Right cardiac atrium (tissue), 5 donors: Measurements from ENCODE around the gene CNTN1. TPM values are rescaled to one million over a fixed set of nuclear protein-coding genes. Genes with fewer than 3 reads are reported as not detected.

Experiments used
- ATAC-seq, 2 donors: fragments of 200-7000 bp; cut with Tn5 transposase; one replicate each; pipeline versions ENCODE4 v1.8.0 to v1.9.1; 2020; ENCODE audit warnings: moderate library complexity in 2 of 2, mild to moderate bottlenecking in 1 of 2
- DNase-seq, 3 donors: peaks; one replicate each; pipeline ENCODE4 v3.0.0-alpha.2; 2020
- H3K27ac ChIP-seq: one replicate; pipeline ENCODE4 v1.5.1; 2013; ENCODE audit warnings: mild to moderate bottlenecking, low read length, control low read depth, moderate library complexity
- H3K27me3 ChIP-seq: one replicate; pipeline ENCODE4 v1.6.1; 2013; ENCODE audit not compliant: control insufficient read depth, insufficient read depth
- H3K4me1 ChIP-seq: one replicate; pipeline ENCODE4 v1.6.1; 2013; ENCODE audit warnings: low read length; ENCODE audit not compliant: control insufficient read depth, insufficient read depth
- H3K4me3 ChIP-seq: one replicate; pipeline ENCODE4 v1.5.1; 2013; ENCODE audit warnings: low read length, control low read depth
- H3K9me3 ChIP-seq: one replicate; pipeline ENCODE4 v1.6.1; 2013; ENCODE audit warnings: low read length; ENCODE audit not compliant: control insufficient read depth
- WGBS: extraction: QIAGEN DNeasy Blood & Tissue Kit; methylation state at CpG from one replicate; pipeline ENCODE4 v1.1.7; 2013; 5-methylcytosine and 5-hydroxymethylcytosine counted together
- intact Hi-C, 4 donors: fragments of 100-400 bp; cut with DNase I; formaldehyde crosslinking; loops; one replicate each; pipeline versions ENCODE4 v1.11.0 to v1.14.0; 2022 to 2023
- polyA plus RNA-seq: library from polyadenylated mRNA; stranded (reverse); fragments of 200-250 nt; gene quantifications from one replicate; pipeline ENCODE4 v1.2.3, GENCODE V29; 2013
- total RNA-seq, 4 donors: library from RNA; stranded (reverse); fragmentation: NEBNext Ultra II Directional; extraction: Animal tissue kit (Norgen Biotek cat#: 25700); gene quantifications; one replicate each; pipeline ENCODE4 v1.2.1, GENCODE V29; 2021
- donor health status: healthy with polysubstance abuse.
- donor health status: DM: no; HTN: yes; CAD: no.
- donor health status: DM: no; HTN: no; CAD: no.
- donor health status: DM: no; HTN: yes; CAD: no; lungs with severe emphysema.
- donor health status: DM: yes; HTN: yes; CAD: no.

The CNTN1 gene
- total and polyA plus RNA-seq, 5 donors, result 0.40 to 0.94 (median 0.53) TPM

DNA sequence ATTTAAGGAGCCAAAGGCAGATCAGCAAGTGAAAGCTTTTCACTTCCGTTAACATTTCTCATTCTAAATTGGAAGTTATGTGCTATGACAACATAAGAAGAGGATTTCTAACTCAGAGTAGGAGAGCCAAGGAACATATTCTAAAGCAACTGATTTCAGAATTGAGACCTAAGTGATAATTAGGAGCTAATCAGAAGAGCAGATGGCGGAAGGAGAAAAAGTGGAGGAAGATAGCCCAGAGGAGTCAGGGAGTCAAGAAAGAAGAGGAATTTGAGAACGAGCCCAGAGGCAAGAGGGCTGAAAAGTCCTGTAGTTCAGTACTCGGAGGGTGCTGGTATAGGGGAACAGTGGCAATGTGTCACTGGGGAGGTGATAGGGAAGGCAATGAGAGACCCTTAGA, 162.4 kb downstream of the CNTN1 start:
- 31% methylated on average over 4 of the region's 4 CpGs for WGBS
- H3K4me1 ChIP-seq, result no peaks in the 10 kb centered on the region
- no peak for DNase-seq

DNA sequence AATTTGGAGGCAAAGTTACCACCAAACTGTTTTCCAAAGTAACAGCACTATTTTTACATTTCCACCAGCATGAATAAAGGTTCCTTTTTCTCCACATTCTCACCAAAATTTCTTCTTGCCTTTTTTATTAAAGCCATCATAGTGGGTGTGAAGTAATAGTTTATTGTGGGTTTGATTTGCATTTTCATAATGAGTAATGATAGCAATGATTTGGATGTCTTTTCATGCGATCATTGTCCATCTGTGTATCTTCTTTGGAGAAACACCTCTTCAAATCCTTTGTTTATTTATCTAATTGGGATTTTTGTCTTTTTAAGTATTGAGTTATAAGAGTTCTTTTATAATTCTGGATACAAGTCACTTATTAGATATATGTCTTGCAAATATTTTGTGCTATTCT, 172.7 kb downstream of the CNTN1 start:
- Histone ChIP-seq H3K4me1 (no peaks in the 10 kb centered on the region), H3K27ac (no peak overlapping the region), H3K9me3 (no peaks in the 10 kb centered on the region), H3K27me3 (no peaks in the 10 kb centered on the region), H3K4me3 (no peak overlapping the region)
- 89% methylated on average over 1 of the region's 1 CpG for WGBS
- intact Hi-C loops, result no loop called here
- ATAC-seq (no peak), DNase-seq (no peak)

More for the DNA sequence above, 162.4 kb downstream of the CNTN1 start:
- no peaks in the 10 kb centered on the region for H3K27me3 ChIP-seq
- H3K4me3 ChIP-seq, result no peak overlapping the region
- no peak for ATAC-seq
- intact Hi-C loops, result no loop called here
- H3K27ac ChIP-seq, result no peak overlapping the region
- no peaks in the 10 kb centered on the region for H3K9me3 ChIP-seq

DNA sequence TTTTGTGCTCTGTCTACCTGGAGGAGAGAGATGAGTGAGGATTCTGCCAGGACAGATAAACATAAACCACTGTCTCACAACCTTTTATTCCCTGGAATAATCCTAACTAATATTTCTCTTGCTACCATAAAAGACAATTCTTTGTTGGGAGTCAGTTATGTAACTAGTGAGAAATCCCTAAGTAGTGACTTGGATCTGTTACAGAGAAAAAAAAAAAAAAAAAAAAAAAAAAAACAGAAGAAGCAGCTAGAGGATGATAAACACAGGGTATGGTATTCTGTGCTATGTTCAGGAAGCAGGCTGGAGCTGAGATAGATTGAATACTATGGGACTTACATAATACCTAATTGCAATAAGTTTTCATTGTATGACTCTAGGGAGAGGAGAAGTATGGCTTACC, 178.7 kb downstream of the CNTN1 start:
- Histone ChIP-seq H3K9me3 (no peaks in the 10 kb centered on the region), H3K4me3 (no peak overlapping the region), H3K27me3 (no peaks in the 10 kb centered on the region), H3K4me1 (no peaks in the 10 kb centered on the region), H3K27ac (no peak overlapping the region)
- intact Hi-C loops, result no loop called here
- ATAC-seq (no peak), DNase-seq (no peak)

DNA sequence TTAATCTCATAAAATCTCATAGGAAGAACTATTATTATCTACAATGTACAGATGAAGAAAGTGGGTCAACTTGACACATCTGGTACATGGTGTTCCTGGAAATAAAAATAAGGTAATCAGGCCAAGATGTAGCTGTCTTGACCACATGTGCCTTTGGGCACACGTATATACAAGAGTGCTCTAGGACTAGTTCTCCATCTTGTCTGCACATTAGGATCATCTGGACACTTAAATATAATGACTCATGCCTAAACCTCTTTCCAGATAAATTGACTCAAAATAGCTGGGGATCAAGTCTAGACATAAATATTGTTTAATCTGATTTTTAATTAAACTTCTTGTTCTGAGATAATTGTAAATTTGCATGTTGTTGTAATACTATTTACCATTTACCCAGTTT, 182.6 kb downstream of the CNTN1 start:
- no peaks in the 10 kb centered on the region for H3K27me3 ChIP-seq
- no peak overlapping the region for H3K27ac ChIP-seq
- intact Hi-C loops, result no loop called here
- H3K9me3 ChIP-seq, result no peaks in the 10 kb centered on the region
- no peak for DNase-seq
- H3K4me1 ChIP-seq, result no peaks in the 10 kb centered on the region
- 53% methylated on average over 1 of the region's 1 CpG for WGBS
- H3K4me3 ChIP-seq, result no peak overlapping the region
- no peak for ATAC-seq

- Histone ChIP-seq H3K4me1 (no peaks in the 10 kb centered on the region), H3K27me3 (no peaks in the 10 kb centered on the region), H3K9me3 (no peaks in the 10 kb centered on the region), H3K4me3 (no peak overlapping the region), H3K27ac (no peak overlapping the region)
- no peak for ATAC-seq
- DNase-seq, result no peak
- 80% methylated on average over 3 of the region's 3 CpGs for WGBS
- intact Hi-C loops, result no loop called here
These were observed 197.1 kb downstream of the CNTN1 start for GRCh38 chr12:40889329-40889728.

DNA sequence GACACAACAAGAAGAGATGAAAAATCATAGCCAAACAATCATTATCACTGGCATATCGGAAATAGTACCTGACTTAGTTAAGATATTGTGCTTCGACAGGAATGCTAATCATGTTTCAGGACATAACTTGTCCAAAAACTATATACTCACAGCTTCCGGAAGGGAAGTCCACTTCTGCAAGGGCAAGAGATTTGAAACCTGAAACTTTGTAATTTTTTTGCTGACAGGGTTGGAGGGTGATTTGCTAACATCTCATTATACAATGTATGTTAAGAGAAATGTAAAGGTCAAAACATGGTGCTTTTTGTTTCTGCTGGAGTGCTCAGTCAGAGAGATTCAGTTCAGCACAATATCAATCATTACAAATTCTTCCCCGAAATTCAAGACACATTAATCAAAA, 200.3 kb downstream of the CNTN1 start:
- DNase-seq, result no peak
- Histone ChIP-seq H3K27ac (no peak overlapping the region), H3K27me3 (no peaks in the 10 kb centered on the region), H3K4me3 (no peak overlapping the region), H3K9me3 (no peaks in the 10 kb centered on the region), H3K4me1 (no peaks in the 10 kb centered on the region)
- intact Hi-C loops, result no loop called here
- no peak for ATAC-seq
- WGBS, result 57% methylated on average over 4 of the region's 4 CpGs

DNA sequence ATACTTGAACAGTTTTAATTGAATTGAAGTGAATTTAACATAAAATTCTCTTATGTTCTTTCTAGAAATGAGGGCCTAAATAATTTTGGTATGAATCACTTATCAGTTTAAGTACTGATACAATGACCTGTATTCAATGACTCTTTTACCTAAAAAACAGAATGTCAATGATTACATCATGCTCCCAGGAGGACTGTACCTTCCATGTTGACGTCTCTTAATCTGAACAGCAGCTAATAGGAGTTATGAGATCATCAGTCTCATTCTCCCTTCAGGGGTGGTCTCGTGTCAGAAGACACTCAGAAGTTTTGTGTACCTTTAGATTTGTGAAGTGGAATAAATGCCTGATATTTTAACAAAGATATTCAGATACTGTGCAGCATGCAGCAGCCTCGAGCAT, 206.3 kb downstream of the CNTN1 start:
- DNase-seq, result no peak
- Histone ChIP-seq H3K27ac (no peak overlapping the region), H3K4me1 (no peaks in the 10 kb centered on the region), H3K27me3 (no peaks in the 10 kb centered on the region), H3K4me3 (no peak overlapping the region), H3K9me3 (no peaks in the 10 kb centered on the region)
- WGBS, result 58% methylated on average over 3 of the region's 3 CpGs
- ATAC-seq, result no peak
- intact Hi-C loops, result no loop called here

GRCh38 chr12:40903040-40903439, 210.8 kb downstream of the CNTN1 start:
- Histone ChIP-seq H3K4me3 (no peak overlapping the region), H3K27me3 (no peaks in the 10 kb centered on the region), H3K27ac (no peak overlapping the region), H3K9me3 (no peaks in the 10 kb centered on the region), H3K4me1 (no peaks in the 10 kb centered on the region)
- no peak for ATAC-seq
- intact Hi-C loops, result no loop called here
- 27% methylated on average over 1 of the region's 1 CpG for WGBS
- DNase-seq, result no peak

DNA sequence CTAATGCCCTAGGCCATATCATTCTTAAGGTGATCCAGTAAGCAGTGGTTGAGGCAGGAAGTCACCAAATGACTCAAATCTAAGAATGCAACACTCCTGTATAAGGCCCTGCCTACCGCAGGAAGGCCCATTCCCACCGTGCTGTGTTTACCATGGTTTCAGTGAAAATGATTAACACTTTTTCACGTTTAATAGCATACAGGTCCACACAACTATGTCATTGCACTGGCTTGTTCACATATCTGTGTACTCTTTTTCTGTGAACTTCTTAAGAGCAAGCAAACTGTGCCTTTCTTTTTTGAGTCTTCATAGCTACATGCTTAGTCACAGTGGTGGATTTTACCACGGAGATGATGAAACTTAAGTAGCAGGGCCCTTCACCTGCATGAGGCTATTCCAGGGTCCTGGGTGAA, 214.9 kb downstream of the CNTN1 start:
- Histone ChIP-seq H3K27me3 (no peaks in the 10 kb centered on the region), H3K9me3 (no peaks in the 10 kb centered on the region), H3K4me3 (no peak overlapping the region), H3K27ac (no peak overlapping the region), H3K4me1 (no peaks in the 10 kb centered on the region)
- DNase-seq (no peak), ATAC-seq (no peak)
- 82% methylated on average over 4 of the region's 4 CpGs for whole genome bisulfite sequencing
- intact Hi-C loops, result no loop called here

GRCh38 chr12:40911676-40912075, 219.4 kb downstream of the CNTN1 start:
- intact Hi-C loops, result no loop called here
- 92% methylated on average over 3 of the region's 3 CpGs for whole genome bisulfite sequencing
- ATAC-seq, result no peak

DNA sequence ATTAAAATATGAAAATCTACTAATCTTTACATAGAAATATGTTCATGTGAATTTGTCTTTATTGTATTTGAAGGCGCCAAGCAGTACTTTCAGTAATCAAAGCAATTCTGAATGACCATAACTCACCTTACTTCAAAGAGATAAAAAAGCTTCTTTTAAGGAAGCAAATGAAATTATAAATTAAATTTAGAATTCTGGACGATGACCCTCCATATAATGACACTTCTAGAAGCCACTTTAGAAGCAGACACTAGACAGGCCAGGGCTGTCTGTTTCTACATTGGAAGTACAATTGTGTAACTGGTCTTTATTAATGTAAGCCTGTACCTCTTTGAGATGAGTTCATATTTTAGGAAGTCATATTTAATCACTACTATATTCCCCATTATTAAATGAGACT, 222.9 kb downstream of the CNTN1 start:
- intact Hi-C loops, result no loop called here

More at GRCh38 chr12:40911676-40912075, 219.4 kb downstream of the CNTN1 start:
- H3K9me3 ChIP-seq, result no peaks in the 10 kb centered on the region
- H3K4me3 ChIP-seq, result no peak overlapping the region
- H3K27ac ChIP-seq, result no peak overlapping the region
- H3K4me1 ChIP-seq, result no peaks in the 10 kb centered on the region
- no peaks in the 10 kb centered on the region for H3K27me3 ChIP-seq
- no peak for DNase-seq

GRCh38 chr12:40917561-40917960, 225.3 kb downstream of the CNTN1 start:
- Histone ChIP-seq H3K27ac (no peak overlapping the region), H3K4me1 (no peaks in the 10 kb centered on the region), H3K9me3 (no peaks in the 10 kb centered on the region), H3K27me3 (no peaks in the 10 kb centered on the region), H3K4me3 (no peak overlapping the region)
- ATAC-seq (no peak), DNase-seq (no peak)
- 75% methylated on average over 6 of the region's 6 CpGs for WGBS
- intact Hi-C loops, result no loop called here

More for the DNA sequence above, 222.9 kb downstream of the CNTN1 start:
- Histone ChIP-seq H3K4me1 (no peaks in the 10 kb centered on the region), H3K27me3 (no peaks in the 10 kb centered on the region), H3K27ac (no peak overlapping the region), H3K4me3 (no peak overlapping the region), H3K9me3 (no peaks in the 10 kb centered on the region)
- DNase-seq (no peak), ATAC-seq (no peak)
- 78% methylated on average over 2 of the region's 2 CpGs for WGBS
